SU-DHL-6 (cell line): Measurements from ENCODE around the gene SMURF1.
"Not testable (repeated sequence)": the region's sequence is repeated elsewhere in the genome, so short reads cannot be mapped to it uniquely, and the experiment has no call there.

Experiments
- EZH2phosphoT487 ChIP-seq: fragments of 200-600 bp; sonication (generic), shearing (Covaris generic); conservative IDR thresholded peaks from 2 replicates; pipeline ENCODE4 v1.6.1; 2018; ENCODE audit warnings: mild to moderate bottlenecking, antibody characterized with exemption, low read length, moderate library complexity, mixed read lengths
- TF ChIP-seq, protein P1 (sequence below): fragments of 200-600 bp; sonication (generic); IDR thresholded peaks from one replicate; pipeline ENCODE4 v1.5.1; 2017; ENCODE audit warnings: antibody characterized with exemption, mild to moderate bottlenecking, low read length, moderate library complexity; ENCODE audit not compliant: insufficient read depth, poor library complexity, severe bottlenecking

DNA sequence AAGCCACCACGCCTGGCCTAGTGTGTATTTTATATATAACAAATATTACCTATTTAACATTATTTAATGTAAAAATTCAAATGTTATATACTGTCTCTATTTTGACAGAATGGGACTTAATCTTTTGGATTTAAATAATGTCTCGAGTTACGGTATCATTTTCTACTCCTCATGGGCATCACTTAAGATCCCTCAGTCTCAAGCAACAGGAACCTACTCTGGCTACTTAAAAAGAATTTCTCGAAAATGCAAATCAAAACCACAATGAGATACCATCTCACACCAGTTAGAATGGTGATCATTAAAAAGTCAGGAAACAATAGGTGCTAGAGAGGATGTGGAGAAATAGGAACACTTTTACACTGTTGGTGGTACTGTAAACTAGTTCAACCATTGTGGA is 19.8 kb upstream of the SMURF1 start:
- TF ChIP-seq, protein P1, sequence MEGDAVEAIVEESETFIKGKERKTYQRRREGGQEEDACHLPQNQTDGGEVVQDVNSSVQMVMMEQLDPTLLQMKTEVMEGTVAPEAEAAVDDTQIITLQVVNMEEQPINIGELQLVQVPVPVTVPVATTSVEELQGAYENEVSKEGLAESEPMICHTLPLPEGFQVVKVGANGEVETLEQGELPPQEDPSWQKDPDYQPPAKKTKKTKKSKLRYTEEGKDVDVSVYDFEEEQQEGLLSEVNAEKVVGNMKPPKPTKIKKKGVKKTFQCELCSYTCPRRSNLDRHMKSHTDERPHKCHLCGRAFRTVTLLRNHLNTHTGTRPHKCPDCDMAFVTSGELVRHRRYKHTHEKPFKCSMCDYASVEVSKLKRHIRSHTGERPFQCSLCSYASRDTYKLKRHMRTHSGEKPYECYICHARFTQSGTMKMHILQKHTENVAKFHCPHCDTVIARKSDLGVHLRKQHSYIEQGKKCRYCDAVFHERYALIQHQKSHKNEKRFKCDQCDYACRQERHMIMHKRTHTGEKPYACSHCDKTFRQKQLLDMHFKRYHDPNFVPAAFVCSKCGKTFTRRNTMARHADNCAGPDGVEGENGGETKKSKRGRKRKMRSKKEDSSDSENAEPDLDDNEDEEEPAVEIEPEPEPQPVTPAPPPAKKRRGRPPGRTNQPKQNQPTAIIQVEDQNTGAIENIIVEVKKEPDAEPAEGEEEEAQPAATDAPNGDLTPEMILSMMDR = not testable (repeated sequence)
- TF ChIP-seq EZH2phosphoT487 = not testable (repeated sequence)
